ENCODE data around the gene TM4SF1.
"Not testable (repeated sequence)": the region's sequence is repeated elsewhere in the genome, so short reads cannot be mapped to it uniquely, and the experiment has no call there.

TM4SF1 gene

DNA sequence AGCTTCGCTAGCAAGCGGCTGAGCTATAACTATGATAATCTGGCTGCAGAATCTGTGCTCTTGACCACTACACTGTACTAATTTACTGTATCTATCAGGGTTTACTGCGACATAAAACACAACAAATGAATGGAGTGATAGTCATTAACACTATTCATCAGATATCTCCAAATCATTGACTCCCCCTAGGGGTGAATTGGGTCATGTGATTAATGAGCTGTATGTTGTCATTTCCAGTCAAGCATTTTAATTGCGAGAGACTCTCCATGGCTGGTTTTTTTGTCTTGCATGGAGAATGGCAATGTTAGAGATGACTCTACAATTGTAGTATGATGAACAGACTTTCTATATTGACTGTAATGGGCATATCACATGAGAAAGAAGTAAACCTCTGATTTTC is 33.5 kb downstream of the TM4SF1 start:
- DNase-seq (ENCODE audit: low read depth): no peak

DNA sequence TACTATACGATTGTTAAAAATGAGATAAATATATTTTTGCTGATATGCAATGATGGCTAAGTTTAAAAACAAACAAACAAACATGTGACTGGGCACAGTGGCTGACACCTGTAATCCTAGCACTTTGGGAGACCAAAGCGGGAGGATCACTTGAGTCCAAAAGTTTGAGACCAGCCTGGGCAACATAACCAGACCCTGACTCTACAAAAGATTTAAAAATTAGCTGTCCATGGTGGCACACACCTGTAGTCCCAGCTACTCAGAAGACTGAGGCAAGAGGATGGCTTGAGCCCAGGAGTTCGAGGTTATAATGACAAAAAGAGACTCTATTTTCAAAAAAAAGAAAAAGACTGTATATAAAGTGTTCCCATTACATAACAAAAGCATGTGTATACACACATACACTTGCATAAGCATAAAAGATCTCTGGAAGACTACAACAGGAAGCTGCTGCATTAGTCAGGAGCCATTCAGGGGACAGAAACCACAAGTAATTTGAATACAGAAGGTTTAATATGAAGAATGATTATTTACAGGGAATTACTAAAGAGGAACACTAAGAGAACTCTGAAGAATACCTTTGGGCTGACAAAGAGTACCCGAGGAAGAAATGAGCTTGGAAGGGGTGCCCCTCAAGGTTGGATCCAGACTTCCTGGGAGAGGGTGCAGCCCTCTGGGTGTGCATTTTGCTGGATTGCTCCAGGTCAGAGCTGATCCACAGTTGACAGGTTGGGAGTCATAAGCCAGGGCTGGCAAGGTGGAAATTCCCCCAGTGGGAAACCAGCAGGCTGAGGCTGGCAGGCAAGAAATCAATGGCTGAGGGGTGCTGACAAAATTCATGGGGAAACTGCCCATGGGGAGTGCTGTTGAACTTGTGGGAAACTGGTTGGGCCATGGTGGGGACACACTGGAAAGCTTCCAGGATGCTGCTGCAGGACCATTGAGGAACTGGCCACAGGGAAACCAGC is 34.8 kb downstream of the TM4SF1 start:
- no peak for DNase-seq (ENCODE audit: low read depth)

DNA sequence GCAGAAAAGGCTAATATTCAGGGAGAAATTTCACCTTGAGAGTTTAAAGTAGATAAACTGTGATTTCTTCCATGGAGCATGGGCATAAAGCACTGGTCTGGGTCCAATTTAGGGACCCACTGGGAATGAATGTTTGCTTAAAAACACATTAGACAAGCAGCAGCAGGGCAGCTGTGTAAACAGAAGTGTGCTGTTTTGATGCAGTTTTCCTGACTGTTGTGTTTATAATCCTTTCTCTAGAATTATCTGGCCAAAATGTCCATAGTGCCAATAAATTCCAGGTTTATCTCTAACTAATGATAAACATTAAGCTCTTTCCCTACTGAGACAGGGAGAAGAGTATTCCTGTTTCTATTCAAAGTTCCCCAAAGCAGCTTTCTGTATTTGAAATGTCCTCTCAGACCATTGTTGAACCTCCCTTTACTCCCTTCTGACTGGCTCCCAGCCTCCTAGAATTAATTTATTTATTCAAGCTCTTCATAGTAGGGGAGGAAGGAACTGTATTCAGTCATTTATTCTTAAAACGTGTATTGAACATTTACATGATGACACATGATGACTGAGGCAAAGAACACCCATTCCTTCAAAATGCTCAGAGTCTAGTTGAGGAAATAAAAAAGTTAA is 37.0 kb downstream of the TM4SF1 start:
- DNase-seq (ENCODE audit: low read depth): no peak

DNA sequence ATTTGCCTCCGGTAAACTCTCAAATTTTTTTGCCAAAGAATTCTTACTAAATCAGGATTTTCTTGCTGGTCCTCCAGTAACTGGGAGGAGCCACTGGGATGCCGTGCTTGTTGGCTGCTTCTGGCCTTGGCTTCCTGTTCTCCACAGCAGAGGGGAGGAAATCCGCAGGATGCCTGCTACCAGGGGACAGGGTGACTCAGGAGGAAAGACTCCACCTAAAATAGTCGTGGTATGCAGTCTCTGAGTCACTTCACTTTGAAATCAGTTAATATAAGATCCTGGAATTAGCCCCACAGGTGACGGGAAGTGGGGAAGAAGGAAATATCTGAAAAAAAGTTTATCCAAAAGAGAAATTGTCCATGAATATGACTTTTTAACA is 37.5 kb downstream of the TM4SF1 start:
- DNase-seq (ENCODE audit: low read depth): no peak

DNA sequence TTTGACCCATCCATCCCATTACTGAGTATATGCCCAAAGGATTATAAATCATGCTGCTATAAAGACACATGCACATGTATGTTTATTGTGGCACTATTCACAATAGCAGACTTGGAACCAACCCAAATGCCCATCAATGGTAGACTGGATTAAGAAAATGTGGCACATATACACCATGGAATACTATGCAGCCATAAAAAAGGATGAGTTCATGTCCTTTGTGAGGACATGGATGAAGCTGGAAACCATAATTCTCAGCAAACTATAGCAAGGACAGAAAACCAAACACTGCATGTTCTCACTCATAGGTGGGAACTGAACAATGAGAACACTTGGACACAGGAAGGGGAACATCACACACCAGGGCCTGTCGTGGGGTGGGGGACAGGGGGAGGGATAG is 40.0 kb downstream of the TM4SF1 start:
- DNase-seq (ENCODE audit: low read depth): not testable (repeated sequence)

DNA sequence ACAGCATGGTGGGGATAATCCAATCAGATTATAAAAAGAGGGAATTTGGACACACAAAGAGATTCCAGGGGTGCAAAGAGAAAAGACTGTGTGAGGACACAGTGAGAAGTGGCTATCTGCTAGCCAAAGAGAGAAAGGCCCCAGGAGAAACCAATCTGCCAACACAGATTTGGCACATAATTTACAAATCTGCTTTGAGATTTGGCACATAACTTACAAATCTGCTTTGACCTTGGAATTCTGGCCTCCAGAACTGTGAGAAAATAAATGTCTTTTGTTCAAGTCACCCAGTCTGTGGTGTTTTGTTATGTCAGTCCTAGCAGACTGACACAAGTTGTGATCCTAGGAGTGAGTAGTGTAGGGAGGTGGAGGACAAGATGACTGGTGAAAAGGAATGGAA is 40.5 kb downstream of the TM4SF1 start:
- DNase-seq (ENCODE audit: low read depth): no peak

DNA sequence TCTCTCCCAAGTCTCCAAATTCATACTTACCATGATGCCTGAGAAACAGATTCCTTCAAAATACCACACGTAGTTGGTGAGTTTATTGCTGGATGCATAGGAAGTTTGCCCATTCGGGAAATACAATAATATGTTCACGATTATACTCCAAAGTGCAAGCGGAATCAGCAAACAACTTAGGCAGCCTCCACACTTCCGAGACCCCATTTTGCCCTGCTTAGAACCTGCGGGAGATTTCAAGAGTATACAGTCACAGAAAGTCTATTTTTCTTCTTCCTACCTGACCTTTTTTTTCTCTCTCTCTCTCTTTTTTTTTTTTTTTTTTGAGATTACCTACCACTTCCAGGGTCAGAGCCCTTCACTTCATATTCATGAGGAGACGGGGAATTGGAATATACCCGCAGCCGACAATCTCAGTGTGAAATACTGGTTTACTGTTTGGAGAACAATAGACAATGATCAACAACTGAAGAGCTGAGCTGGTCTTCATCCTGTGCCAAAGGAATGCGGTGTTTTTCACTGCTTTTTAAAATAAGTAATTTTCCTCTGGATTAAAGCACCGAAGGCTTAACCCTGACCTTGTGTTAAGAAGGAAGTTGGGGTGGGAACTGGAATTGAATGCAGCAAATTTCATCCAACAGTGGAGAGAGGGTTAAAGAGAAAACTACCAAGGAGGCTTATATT is 44.1 kb downstream of the TM4SF1 start, which contains the start of gene TM4SF18:
Gene TM4SF18 (minus strand): TSS at position 461 of the 684 bp plus-strand sequence. CDS start 254 bp downstream, at position 207.
- no peak for DNase-seq (ENCODE audit: low read depth)

DNA sequence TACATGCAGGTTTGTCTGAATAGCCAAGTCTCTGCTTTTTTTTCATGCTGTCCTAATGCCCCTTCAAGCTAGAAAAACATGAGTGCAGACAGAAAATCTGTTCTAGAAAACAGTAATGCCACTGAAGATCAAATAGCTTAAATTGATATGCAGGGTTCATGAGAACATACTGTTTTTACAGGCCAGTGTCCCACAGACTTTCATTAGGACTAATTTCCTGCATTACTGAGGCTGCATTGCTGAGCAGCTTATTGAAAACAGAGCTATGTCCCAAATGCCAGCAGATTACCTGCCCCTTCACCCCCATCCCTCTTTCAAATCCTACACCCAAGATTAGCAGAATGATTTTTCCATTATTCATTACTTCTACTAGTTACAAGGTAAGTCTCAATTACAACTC is 44.7 kb downstream of the TM4SF1 start:
- no peak for DNase-seq (ENCODE audit: low read depth)

DNA sequence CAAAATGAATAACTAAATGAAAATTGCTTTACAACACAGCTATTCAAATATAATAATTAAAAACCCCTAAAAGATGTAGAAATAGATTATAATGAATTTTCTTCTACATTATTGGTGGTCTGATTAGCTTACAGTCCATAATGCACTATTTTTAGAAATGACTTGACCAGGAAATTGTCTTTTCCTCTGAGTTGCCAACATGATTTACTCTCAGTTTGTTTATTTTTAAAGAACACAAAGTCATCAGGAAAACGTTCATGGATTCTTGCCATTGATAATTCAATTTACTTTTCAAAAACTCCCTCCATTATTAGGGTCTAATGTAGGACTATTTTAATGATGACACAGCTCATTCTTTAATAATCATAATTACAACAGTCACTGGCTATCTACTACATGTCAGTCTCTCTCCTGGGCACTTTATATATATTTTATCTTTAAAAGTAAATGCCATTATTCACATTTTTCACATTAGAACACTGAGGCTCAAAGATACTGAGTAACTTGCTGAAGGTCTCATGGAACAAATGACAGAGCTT is 45.2 kb downstream of the TM4SF1 start:
- DNase-seq (ENCODE audit: low read depth): no peak

DNA sequence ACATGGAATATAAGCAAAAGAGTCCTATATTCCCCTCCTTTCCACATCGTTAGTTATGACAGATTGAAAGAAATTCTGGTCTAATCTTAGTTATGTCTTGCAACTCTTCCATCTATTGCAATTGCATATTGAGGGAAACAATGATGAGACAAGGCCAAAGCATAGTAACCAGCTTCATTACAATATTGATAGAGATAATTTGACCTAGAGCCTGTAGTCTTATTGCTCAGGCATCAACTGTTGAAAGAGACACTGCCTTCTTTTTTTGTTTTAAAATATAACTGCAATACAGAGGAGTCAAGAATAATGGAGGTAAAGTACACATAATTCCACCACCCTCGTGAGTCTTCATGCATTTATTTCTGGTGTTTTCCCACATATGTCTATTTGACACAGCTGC is 46.1 kb downstream of the TM4SF1 start:
- no peak for DNase-seq (ENCODE audit: low read depth)

DNA sequence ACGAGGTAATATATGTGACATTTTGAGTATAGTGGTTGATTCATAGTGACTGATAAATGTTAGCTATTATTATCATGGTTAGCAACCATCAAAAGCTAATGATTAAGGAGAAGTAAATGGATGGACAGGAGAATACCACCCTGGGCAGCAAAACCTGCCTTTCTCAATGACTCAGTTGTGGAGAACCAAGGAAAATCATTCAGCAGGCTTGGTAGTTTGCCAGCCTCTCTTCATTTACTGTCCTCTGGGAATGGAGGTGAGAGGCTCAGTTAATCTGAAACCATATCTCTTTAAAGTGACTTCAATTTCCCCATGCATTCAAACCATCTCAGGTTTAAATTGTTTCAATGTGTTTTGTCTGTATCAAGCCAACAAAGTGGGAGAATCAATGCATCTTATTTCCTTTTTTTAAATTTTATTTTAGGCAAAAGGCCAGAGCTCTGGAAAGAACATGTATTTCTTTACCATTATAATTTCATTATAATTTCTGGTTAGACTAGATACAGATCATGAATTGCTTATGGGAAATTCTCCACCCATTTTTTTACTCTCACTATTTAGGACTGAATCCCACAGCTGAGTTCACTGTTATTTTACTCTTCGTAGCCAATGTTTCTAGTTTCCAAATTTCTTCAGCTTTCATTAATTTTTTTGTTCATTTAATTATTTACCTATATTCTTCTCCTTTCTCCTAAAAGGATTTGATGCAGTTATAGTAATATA is 46.7 kb downstream of the TM4SF1 start:
- no peak for DNase-seq (ENCODE audit: low read depth)

DNA sequence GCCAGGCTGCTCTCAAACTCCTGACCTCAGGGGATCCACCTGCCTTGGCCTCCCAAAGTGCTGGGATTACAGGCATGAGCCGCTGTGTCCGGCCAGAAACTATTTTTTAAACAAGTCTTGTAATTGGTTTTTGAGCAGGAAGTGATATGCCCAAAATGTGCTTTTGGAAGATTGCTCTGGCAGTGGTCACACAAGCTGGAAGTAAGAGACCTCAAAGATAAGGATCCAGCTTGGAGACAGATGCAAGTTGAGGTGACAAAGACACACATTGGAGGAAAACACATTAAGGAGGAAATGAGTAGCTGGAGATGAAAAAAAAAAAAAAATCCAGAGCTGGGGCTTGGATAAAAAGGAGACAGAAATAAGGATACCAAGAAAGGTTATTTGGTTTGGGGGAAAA is 50.3 kb downstream of the TM4SF1 start:
- DNase-seq (ENCODE audit: low read depth): no peak

DNA sequence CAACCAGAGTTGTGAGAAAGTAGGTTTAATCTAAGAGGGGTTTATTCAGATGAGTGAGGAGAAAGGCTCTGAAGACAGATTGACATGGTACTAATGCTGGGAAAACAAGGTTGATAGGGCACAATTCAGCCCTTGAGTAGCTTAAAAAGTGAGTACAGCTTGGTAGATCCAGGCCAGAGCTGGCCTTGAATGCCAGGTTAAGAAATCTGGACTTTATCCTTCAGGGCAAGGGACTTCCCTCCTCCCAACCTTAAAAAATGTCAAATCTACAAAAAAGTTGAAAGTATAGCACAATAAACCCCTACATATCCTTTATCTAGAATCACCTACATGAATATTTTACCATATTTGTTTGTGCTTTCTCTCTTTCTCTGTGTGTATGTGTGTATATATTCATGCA is 51.9 kb downstream of the TM4SF1 start:
- no peak for DNase-seq (ENCODE audit: low read depth)

DNA sequence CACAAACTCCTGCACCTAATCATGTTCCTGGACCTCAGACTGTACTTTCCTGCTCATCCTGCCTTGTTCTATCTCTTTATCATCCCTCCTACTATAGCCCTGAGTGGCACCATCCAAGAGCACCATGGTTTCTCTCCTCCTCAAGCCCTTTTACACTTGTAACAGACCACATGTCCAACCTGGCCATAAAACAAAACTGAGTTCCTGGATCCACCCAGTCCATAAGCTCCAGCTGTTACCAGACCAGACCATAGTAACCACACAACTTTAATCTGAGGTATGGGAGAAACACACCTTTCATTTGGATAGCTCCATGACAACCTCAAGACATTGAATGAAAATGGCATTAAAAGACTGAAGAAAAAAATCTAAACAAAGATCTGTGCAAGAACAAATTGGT is 53.1 kb downstream of the TM4SF1 start:
- DNase-seq (ENCODE audit: low read depth): no peak

DNA sequence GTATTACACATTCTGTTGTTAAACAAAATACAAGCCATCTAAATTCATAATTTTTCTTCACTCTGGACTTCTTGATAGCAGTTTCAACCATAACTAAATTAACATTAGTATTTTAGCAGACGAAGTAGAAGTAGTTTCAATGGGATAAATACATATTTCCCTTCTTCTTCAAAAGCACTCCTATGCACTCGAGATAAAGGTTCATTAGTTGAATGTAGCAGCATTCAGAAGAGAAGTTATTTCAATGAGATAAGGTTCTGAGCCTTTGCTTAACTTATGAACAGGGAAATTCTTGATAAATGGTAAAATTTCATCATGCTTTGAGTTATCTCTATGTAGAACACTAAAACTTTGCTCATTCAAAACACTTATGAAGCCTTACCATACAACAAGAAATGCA is 55.8 kb downstream of the TM4SF1 start:
- no peak for DNase-seq (ENCODE audit: low read depth)

DNA sequence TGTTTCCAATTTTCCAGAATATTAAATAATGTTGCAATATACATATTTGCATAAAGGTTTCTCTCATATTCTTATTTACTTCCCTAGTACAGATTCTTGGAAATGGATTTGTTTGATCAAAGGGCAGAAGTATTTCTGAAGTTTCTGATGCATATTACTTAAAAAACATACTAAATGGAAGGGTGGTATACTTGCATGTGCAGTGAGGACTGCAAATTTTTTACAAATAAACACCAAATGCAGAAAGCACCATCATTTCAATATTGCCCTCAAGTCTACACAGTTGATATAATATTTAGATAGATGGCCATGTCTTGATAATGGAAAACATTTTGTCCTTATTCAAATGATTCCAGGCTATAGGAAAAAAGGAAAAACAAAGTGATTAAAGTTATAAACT is 56.3 kb downstream of the TM4SF1 start:
- DNase-seq (ENCODE audit: low read depth): no peak

DNA sequence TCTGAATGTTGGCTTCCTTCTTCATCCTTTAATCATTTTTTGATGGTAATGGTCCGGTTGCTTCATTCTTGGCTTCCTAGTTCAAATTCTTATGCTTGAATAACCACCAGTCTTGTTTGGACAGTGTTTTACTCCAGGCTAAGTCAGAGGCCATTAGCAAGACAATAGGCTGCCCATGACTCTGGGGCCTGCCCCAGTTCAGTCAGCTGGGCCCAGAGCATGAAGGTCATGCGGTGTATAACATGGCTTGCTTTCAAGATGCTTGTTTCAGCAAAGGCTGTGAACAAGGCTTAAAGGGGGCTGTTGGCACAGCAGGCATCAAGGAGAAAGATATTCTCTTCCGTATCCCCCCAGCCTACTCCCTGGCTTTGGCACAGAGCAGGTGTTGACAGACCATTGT is 57.7 kb downstream of the TM4SF1 start:
- no peak for DNase-seq (ENCODE audit: low read depth)

All from T follicular helper cell (primary cell).